Breast epithelium (tissue), 4 donors: ENCODE data around the gene MRPL24. TPM values are rescaled to one million over a fixed set of nuclear protein-coding genes. Genes with fewer than 3 reads are reported as not detected.

Experiments used
- DNase-seq, 2 donors: peaks; one replicate each; pipeline ENCODE4 v3.0.0-alpha.2; 2019; ENCODE audit warnings: low spot score in 2 of 2
- H3K27ac ChIP-seq, 2 donors: fragments of 200-600 bp; sonication (generic) in 1 of 2; one replicate each; pipeline ENCODE4 v1.5.1; 2016 to 2019; ENCODE audit warnings: mild to moderate bottlenecking in 1 of 2
- H3K27me3 ChIP-seq, 2 donors: fragments of 200-600 bp; sonication (generic) in 1 of 2; one replicate each; pipeline versions ENCODE4 v1.5.1 to v1.6.0; 2017 to 2019; ENCODE audit warnings: control low read depth in 1 of 2, mild to moderate bottlenecking in 1 of 2
- H3K36me3 ChIP-seq: fragments of 200-600 bp; one replicate; pipeline ENCODE4 v1.5.1; 2019
- H3K4me1 ChIP-seq, 2 donors: fragments of 200-600 bp; sonication (generic); one replicate each; pipeline ENCODE4 v1.5.1; 2016 to 2019; ENCODE audit warnings: control low read depth in 1 of 2
- H3K4me3 ChIP-seq, 3 donors: fragments of 200-600 bp; sonication (generic); 1 replicate in 2 of 3; 2 replicates in 1 of 3; pipeline ENCODE4 v1.5.1; 2016 to 2019; ENCODE audit warnings: mild to moderate bottlenecking in 3 of 3, moderate library complexity in 2 of 3
- H3K9me3 ChIP-seq, 2 donors: fragments of 200-600 bp; sonication (generic) in 1 of 2; one replicate each; pipeline ENCODE4 v1.5.1; 2016 to 2019; ENCODE audit warnings: control low read depth in 1 of 2
- POLR2A ChIP-seq: fragments of 450-650 bp; IDR thresholded peaks from one replicate; pipeline ENCODE4 v1.6.1; 2016; ENCODE audit warnings: antibody characterized with exemption, mild to moderate bottlenecking, moderate library complexity
- POLR2AphosphoS5 ChIP-seq, 3 donors: sonication (generic); formaldehyde crosslinking; IDR thresholded peaks; one replicate each; pipeline ENCODE4 v1.6.1; 2017; ENCODE audit warnings: antibody characterized with exemption in 3 of 3
- intact Hi-C: fragments of 100-400 bp; cut with DNase I; formaldehyde crosslinking; loops from one replicate; pipeline ENCODE4 v1.15.1; 2023; ENCODE audit warnings: low total_unique reads
- total RNA-seq, 3 donors: library from RNA; depleted of rRNA; stranded (reverse); fragments of >200 nt; gene quantifications; one replicate each; pipeline ENCODE4 v1.1.0, GENCODE V29; 2016
- TF ChIP-seq, protein P1 (sequence below), 3 donors: fragments of 450-650 bp; IDR thresholded peaks; one replicate each; pipeline ENCODE4 v1.5.1; 2016 to 2017; ENCODE audit warnings: antibody characterized with exemption in 3 of 3, mild to moderate bottlenecking in 3 of 3, moderate library complexity in 3 of 3

MRPL24 gene
- total RNA-seq, 3 donors from 2014 or later, result 36.6 to 63.9 (median 63.8) TPM

GRCh38 chr1:156703741-156704140 lies 37.1 kb downstream of the MRPL24 start:
- H3K27me3 ChIP-seq, result no peaks in the 10 kb centered on the region
- TF ChIP-seq, protein P1, sequence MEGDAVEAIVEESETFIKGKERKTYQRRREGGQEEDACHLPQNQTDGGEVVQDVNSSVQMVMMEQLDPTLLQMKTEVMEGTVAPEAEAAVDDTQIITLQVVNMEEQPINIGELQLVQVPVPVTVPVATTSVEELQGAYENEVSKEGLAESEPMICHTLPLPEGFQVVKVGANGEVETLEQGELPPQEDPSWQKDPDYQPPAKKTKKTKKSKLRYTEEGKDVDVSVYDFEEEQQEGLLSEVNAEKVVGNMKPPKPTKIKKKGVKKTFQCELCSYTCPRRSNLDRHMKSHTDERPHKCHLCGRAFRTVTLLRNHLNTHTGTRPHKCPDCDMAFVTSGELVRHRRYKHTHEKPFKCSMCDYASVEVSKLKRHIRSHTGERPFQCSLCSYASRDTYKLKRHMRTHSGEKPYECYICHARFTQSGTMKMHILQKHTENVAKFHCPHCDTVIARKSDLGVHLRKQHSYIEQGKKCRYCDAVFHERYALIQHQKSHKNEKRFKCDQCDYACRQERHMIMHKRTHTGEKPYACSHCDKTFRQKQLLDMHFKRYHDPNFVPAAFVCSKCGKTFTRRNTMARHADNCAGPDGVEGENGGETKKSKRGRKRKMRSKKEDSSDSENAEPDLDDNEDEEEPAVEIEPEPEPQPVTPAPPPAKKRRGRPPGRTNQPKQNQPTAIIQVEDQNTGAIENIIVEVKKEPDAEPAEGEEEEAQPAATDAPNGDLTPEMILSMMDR (IDR thresholded peaks at IDR 0.05), result no peak
- TF ChIP-seq POLR2AphosphoS5 (IDR thresholded peaks at IDR 0.05) (no peak), POLR2A (no peak)
- peaks cover 30 to 38% of the 10 kb centered on the region in 2 donors for H3K4me1 ChIP-seq
- intact Hi-C loops, result no loop called here
- no peaks in the 10 kb centered on the region for H3K36me3 ChIP-seq
- H3K9me3 ChIP-seq, result no peaks in the 10 kb centered on the region
- DNase-seq, result no peak
- H3K4me3 ChIP-seq, result peak overlapping the region in 2 of 3 donors; percentile 54 to 72
- peak overlapping the region; percentile 92 to 94 for H3K27ac ChIP-seq

DNA sequence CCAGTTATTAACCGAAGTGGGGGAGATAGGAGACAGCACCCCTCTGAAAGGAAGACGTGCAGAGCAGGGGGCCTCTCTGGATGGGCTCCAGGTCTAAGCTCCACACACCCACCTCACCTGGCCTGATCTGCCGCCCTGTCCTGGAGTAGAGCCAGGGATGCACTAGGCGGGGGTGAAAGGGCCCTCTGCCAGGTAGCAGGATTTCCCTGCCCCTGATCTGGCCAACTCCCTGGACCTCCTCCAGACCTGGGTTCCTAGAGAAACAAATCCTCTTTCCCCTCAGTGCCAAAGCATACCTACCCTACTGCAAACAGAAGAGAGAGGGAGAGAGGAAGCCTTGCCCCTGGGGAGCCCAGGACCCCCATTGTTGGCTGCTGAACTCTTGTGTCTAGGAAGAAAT lies 37.6 kb downstream of the MRPL24 start:
- Histone ChIP-seq H3K9me3 (no peaks in the 10 kb centered on the region), H3K36me3 (no peaks in the 10 kb centered on the region), H3K4me1 (peaks cover 30 to 34% of the 10 kb centered on the region in 2 donors), H3K27ac (peak overlapping the region; percentile 92 to 94), H3K4me3 (peak overlapping the region in 2 of 3 donors; percentile 54 to 72), H3K27me3 (no peaks in the 10 kb centered on the region)
- DNase-seq, result no peak
- TF ChIP-seq, protein P1 (IDR thresholded peaks at IDR 0.05), result no peak
- TF ChIP-seq POLR2AphosphoS5 (IDR thresholded peaks at IDR 0.05), result no peak
- TF ChIP-seq POLR2A, result no peak
- intact Hi-C loops, result no loop called here

GRCh38 chr1:156700736-156701531 lies 40.0 kb downstream of the MRPL24 start:
- H3K36me3 ChIP-seq, result no peaks in the 10 kb centered on the region
- no peak overlapping the region for H3K4me3 ChIP-seq
- TF ChIP-seq POLR2AphosphoS5 (IDR thresholded peaks at IDR 0.05) (no peak), POLR2A (no peak)
- TF ChIP-seq, protein P1 (IDR thresholded peaks at IDR 0.05), result no peak
- peaks cover 15 to 19% of the 10 kb centered on the region in 2 donors for H3K4me1 ChIP-seq
- H3K9me3 ChIP-seq, result no peaks in the 10 kb centered on the region
- H3K27me3 ChIP-seq, result no peaks in the 10 kb centered on the region
- intact Hi-C loops, result no loop called here
- DNase-seq, result no peak
- peak overlapping the region; percentile 66 to 68 for H3K27ac ChIP-seq

DNA sequence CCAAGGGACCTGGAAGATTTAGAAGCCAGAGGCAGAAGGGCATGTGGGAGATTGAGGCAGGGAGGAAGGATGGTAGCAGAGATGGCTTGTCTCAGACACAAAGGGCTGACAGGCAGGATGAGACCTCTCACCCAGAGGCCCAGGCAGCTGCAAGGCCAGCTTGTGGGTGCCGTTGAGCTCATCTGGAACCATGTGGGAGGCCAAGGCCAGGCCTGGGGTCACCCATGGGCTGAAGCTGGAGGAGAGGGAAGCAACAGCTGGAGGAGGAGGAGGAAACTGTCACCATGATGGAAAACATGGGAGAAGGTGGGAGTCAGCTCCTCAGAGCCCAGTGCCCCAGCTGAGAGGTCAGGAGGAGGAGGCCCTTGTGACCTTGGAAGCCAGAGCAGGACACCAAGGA lies 41.9 kb downstream of the MRPL24 start:
- Histone ChIP-seq H3K27me3 (no peaks in the 10 kb centered on the region), H3K36me3 (no peaks in the 10 kb centered on the region), H3K4me1 (peaks cover 7 to 12% of the 10 kb centered on the region in 2 donors), H3K9me3 (no peaks in the 10 kb centered on the region), H3K4me3 (no peak overlapping the region), H3K27ac (peak overlapping the region in 1 of 2 donors; percentile 19)
- DNase-seq, result no peak
- TF ChIP-seq, protein P1 (IDR thresholded peaks at IDR 0.05), result no peak
- TF ChIP-seq POLR2AphosphoS5 (IDR thresholded peaks at IDR 0.05) (no peak), POLR2A (no peak)
- intact Hi-C loops, result no loop called here

- DNase-seq, result no peak
- Histone ChIP-seq H3K9me3 (no peaks in the 10 kb centered on the region), H3K27me3 (no peaks in the 10 kb centered on the region), H3K36me3 (no peaks in the 10 kb centered on the region), H3K27ac (peak overlapping the region; percentile 40 to 44), H3K4me3 (no peak overlapping the region), H3K4me1 (peaks cover 3 to 16% of the 10 kb centered on the region in 2 donors)
- intact Hi-C loops, result no loop called here
- no peak for TF ChIP-seq POLR2AphosphoS5 (IDR thresholded peaks at IDR 0.05)
- no peak for TF ChIP-seq POLR2A
- TF ChIP-seq, protein P1 (IDR thresholded peaks at IDR 0.05), result no peak
Measured at GRCh38 chr1:156697481-156697880, 43.4 kb downstream of the MRPL24 start.
